Keratinocyte (primary cell): ENCODE data around the gene BAZ1B.
"Not testable (repeated sequence)": the region's sequence is repeated elsewhere in the genome, so short reads cannot be mapped to it uniquely, and the experiment has no call there.

ENCODE experiments used
- EZH2 ChIP-seq: IDR thresholded peaks from one replicate; pipeline ENCODE4 v1.6.1; 2012; ENCODE audit warnings: inconsistent platforms, mild to moderate bottlenecking, low read length, moderate library complexity
- TF ChIP-seq, protein P1 (sequence below), 3 experiments: IDR thresholded peaks in 1 of 3; conservative IDR thresholded peaks in 1 of 3; optimal IDR thresholded peaks in 1 of 3; 2 replicates in 2 of 3; 3 replicates in 1 of 3; pipeline versions ENCODE3 to v1.5.1; 2011; ENCODE audit warnings: low read length in 3 of 3, mild to moderate bottlenecking in 3 of 3, moderate library complexity in 2 of 3, control low read depth in 1 of 3, inconsistent platforms in 1 of 3; ENCODE audit not compliant: insufficient read depth in 2 of 3; ENCODE audit errors: extremely low read depth in 1 of 3

DNA sequence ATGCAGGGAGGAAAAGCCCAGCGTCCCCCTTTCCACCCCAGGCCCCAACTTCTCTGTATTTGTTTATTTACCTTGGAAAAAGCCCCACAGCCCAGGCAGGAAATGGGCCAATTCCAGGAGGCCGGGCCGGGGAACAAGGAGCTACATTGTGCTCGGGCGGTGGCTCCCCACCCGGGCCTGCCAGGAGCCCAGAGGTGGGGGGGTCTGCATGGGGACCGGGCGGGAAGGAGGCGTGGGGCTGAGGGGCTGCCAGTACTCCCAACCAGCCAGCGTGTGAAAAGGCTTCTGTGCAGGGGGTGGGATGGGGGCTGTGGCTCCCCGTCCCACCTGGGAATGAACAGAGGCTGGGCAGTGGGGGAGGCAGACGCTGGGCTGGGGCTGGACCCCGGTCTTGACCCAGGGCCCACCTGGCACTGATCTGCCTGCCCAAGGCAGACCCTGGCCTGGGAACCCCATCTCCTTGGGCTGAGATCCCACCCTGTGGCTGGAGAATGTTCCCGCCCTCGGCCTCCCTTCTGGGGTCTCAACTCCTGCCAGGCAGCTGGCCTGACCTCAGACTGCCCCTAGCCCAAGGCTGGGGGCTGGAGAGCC is 111.5 kb downstream of the BAZ1B start:
- TF ChIP-seq EZH2 = not testable (repeated sequence)
- TF ChIP-seq, protein P1, sequence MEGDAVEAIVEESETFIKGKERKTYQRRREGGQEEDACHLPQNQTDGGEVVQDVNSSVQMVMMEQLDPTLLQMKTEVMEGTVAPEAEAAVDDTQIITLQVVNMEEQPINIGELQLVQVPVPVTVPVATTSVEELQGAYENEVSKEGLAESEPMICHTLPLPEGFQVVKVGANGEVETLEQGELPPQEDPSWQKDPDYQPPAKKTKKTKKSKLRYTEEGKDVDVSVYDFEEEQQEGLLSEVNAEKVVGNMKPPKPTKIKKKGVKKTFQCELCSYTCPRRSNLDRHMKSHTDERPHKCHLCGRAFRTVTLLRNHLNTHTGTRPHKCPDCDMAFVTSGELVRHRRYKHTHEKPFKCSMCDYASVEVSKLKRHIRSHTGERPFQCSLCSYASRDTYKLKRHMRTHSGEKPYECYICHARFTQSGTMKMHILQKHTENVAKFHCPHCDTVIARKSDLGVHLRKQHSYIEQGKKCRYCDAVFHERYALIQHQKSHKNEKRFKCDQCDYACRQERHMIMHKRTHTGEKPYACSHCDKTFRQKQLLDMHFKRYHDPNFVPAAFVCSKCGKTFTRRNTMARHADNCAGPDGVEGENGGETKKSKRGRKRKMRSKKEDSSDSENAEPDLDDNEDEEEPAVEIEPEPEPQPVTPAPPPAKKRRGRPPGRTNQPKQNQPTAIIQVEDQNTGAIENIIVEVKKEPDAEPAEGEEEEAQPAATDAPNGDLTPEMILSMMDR (optimal IDR thresholded peaks at IDR 0.05 in 1 of 3, IDR thresholded peaks at IDR 0.05 in 1 of 3, conservative IDR thresholded peaks at IDR 0.05 in 1 of 3; ENCODE audit: extremely low read depth in 1 of 3, insufficient read depth in 2 of 3, low read length in 3 of 3) = not testable (repeated sequence)
